Parathyroid adenoma (tissue), 2 donors: ENCODE results near the gene ADARB2.

Experiments
- H2AFZ ChIP-seq: fragments of 300-600 bp; sonication (generic); one replicate; pipeline ENCODE4 v1.7.0; 2017; ENCODE audit warnings: antibody characterized with exemption, mild to moderate bottlenecking
- H3K27ac ChIP-seq: fragments of 300-600 bp; sonication (generic); one replicate; pipeline ENCODE4 v1.7.0; 2017
- H3K27me3 ChIP-seq: fragments of 300-600 bp; sonication (generic); one replicate; pipeline ENCODE4 v1.7.0; 2017; ENCODE audit warnings: low read length; ENCODE audit not compliant: control insufficient read depth, insufficient read depth
- H3K36me3 ChIP-seq: fragments of 300-600 bp; sonication (generic); one replicate; pipeline ENCODE4 v1.7.0; 2017; ENCODE audit warnings: low read length; ENCODE audit not compliant: control insufficient read depth, insufficient read depth
- H3K4me1 ChIP-seq: fragments of 300-600 bp; sonication (generic); one replicate; pipeline ENCODE4 v1.7.0; 2017; ENCODE audit warnings: control low read depth
- H3K4me2 ChIP-seq: fragments of 300-600 bp; sonication (generic); one replicate; pipeline ENCODE4 v1.7.0; 2017; ENCODE audit warnings: low read length
- H3K4me3 ChIP-seq: fragments of 300-600 bp; sonication (generic); one replicate; pipeline ENCODE4 v1.7.0; 2017; ENCODE audit warnings: low read depth, low read length
- H3K79me2 ChIP-seq: fragments of 300-600 bp; sonication (generic); one replicate; pipeline ENCODE4 v1.7.0; 2017; ENCODE audit warnings: control low read depth
- H3K9ac ChIP-seq: fragments of 300-600 bp; sonication (generic); one replicate; pipeline ENCODE4 v1.7.0; 2017; ENCODE audit warnings: mild to moderate bottlenecking
- H3K9me3 ChIP-seq: fragments of 300-600 bp; sonication (generic); one replicate; pipeline ENCODE4 v1.7.0; 2017; ENCODE audit warnings: low read length; ENCODE audit not compliant: control insufficient read depth
- CTCF ChIP-seq: fragments of 300-600 bp; sonication (generic); IDR thresholded peaks from one replicate; pipeline ENCODE4 v1.7.0; 2017; ENCODE audit warnings: antibody characterized with exemption, mild to moderate bottlenecking
- donor health status: primary hyperparathyroidism.

Gene ADARB2

GRCh38 chr10:1648648-1649047 is 88.7 kb downstream of the ADARB2 start:
- Histone ChIP-seq H3K27me3 (no peaks in the 10 kb centered on the region), H3K79me2 (no peaks in the 10 kb centered on the region), H3K27ac (no peak overlapping the region), H3K9ac (no peak overlapping the region), H3K9me3 (no peaks in the 10 kb centered on the region), H3K4me1 (peaks cover 8% of the 10 kb centered on the region), H3K36me3 (no peaks in the 10 kb centered on the region), H3K4me3 (no peak overlapping the region), H3K4me2 (no peak overlapping the region), H2AFZ (no peak overlapping the region)
- TF ChIP-seq CTCF: no peak

GRCh38 chr10:1646332-1646731 is 91.0 kb downstream of the ADARB2 start:
- no peak overlapping the region for H2AFZ ChIP-seq

DNA sequence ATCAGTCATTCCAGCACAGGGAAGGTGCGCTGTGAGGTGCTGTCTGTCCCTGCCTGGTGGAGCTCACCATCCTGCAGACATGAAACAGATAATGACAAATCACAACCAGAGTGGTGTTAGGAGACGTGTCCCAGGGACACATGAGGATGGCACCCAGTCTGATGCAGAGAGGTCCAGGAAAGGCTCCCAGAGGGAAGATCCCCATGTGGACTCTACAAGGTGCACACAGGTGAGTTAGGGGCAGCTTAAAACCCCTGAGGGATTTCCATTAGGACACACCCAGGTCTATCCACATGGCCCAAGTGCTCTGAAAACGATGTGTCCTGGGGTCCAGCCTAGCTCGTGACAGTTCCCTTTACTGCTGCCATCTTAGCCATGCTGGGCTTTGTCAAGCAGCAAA is 91.4 kb downstream of the ADARB2 start:
- Histone ChIP-seq H3K9ac (no peak overlapping the region), H3K36me3 (no peaks in the 10 kb centered on the region), H3K27me3 (no peaks in the 10 kb centered on the region), H3K9me3 (no peaks in the 10 kb centered on the region), H3K4me1 (peaks cover 5% of the 10 kb centered on the region), H3K27ac (no peak overlapping the region), H3K4me2 (no peak overlapping the region), H2AFZ (no peak overlapping the region), H3K4me3 (no peak overlapping the region), H3K79me2 (no peaks in the 10 kb centered on the region)
- TF ChIP-seq CTCF: no peak

More at GRCh38 chr10:1646332-1646731, 91.0 kb downstream of the ADARB2 start:
- H3K4me3 ChIP-seq: no peak overlapping the region
- H3K9ac ChIP-seq: no peak overlapping the region
- H3K4me2 ChIP-seq: no peak overlapping the region
- no peaks in the 10 kb centered on the region for H3K27me3 ChIP-seq
- no peaks in the 10 kb centered on the region for H3K9me3 ChIP-seq
- H3K79me2 ChIP-seq: no peaks in the 10 kb centered on the region
- H3K27ac ChIP-seq: no peak overlapping the region
- no peak for TF ChIP-seq CTCF
- H3K4me1 ChIP-seq: peaks cover 8% of the 10 kb centered on the region
- H3K36me3 ChIP-seq: no peaks in the 10 kb centered on the region

- TF ChIP-seq CTCF: no peak
- Histone ChIP-seq H3K79me2 (no peaks in the 10 kb centered on the region), H3K9ac (no peak overlapping the region), H3K4me3 (no peak overlapping the region), H3K36me3 (no peaks in the 10 kb centered on the region), H3K4me1 (no peaks in the 10 kb centered on the region), H3K27ac (no peak overlapping the region), H3K4me2 (no peak overlapping the region), H2AFZ (no peak overlapping the region), H3K9me3 (no peaks in the 10 kb centered on the region), H3K27me3 (no peaks in the 10 kb centered on the region)
Measured at GRCh38 chr10:1644191-1644711, 93.1 kb downstream of the ADARB2 start.

DNA sequence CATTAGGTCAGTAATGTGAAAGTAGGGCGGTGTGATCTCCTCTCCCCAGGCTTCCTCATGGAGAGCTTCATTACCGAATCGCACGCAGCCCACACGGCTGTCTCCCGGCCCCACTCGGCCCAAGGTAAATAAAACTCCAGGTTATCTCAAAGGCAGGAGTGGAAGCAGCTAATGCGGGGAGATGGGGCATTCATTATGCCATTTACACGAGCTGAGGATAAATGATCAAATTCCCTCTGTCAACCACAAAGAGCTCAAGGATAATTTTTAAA is 93.5 kb downstream of the ADARB2 start:
- no peak overlapping the region for H3K9ac ChIP-seq
- H3K36me3 ChIP-seq: no peaks in the 10 kb centered on the region
- H3K27me3 ChIP-seq: no peaks in the 10 kb centered on the region
- no peaks in the 10 kb centered on the region for H3K4me1 ChIP-seq
- H2AFZ ChIP-seq: no peak overlapping the region
- H3K27ac ChIP-seq: no peak overlapping the region
- H3K79me2 ChIP-seq: no peaks in the 10 kb centered on the region
- no peak overlapping the region for H3K4me3 ChIP-seq
- no peak for TF ChIP-seq CTCF
- H3K9me3 ChIP-seq: no peaks in the 10 kb centered on the region
- H3K4me2 ChIP-seq: no peak overlapping the region
